ENCODE data around the gene ALG3. TPM values are rescaled to one million over a fixed set of nuclear protein-coding genes. Genes with fewer than 3 reads are reported as not detected.

Gene ALG3
- total and polyA plus RNA-seq, 9 donors: 17.8 to 42.0 (median 23.0) TPM

GRCh38 chr3:184233127-184233843 is 15.5 kb downstream of the ALG3 start:
- no peaks in the 10 kb centered on the region for H3K27me3 ChIP-seq

GRCh38 chr3:184231671-184232070 is 17.1 kb downstream of the ALG3 start:
- peaks cover 6% of the 10 kb centered on the region for H3K4me1 ChIP-seq (ENCODE audit: insufficient read depth)
- intact Hi-C loops (cut with DNase I): no loop called here
- H3K27me3 ChIP-seq: no peaks in the 10 kb centered on the region
- TF ChIP-seq CTCF (IDR thresholded peaks at IDR 0.05): no peak
- TF ChIP-seq EP300 (IDR thresholded peaks at IDR 0.05): no peak
- no peak for TF ChIP-seq POLR2A (IDR thresholded peaks at IDR 0.05)
- no peaks in the 10 kb centered on the region for H3K36me3 ChIP-seq
- H3K4me3 ChIP-seq: no peak overlapping the region
- DNase-seq: no peak
- H3K27ac ChIP-seq: no peak overlapping the region
- H3K9me3 ChIP-seq: no peaks in the 10 kb centered on the region
- 44 to 55% (median 55%) methylated on average over 3 of the region's 3 CpGs for WGBS, 3 donors

More at GRCh38 chr3:184233127-184233843, 15.5 kb downstream of the ALG3 start:
- intact Hi-C loops (cut with DNase I): no loop called here
- Histone ChIP-seq H3K4me1 (ENCODE audit: insufficient read depth) (peaks cover 6% of the 10 kb centered on the region), H3K27ac (no peak overlapping the region), H3K4me3 (no peak overlapping the region), H3K36me3 (no peaks in the 10 kb centered on the region), H3K9me3 (no peaks in the 10 kb centered on the region)
- no peak for TF ChIP-seq EP300 (IDR thresholded peaks at IDR 0.05)
- no peak for TF ChIP-seq POLR2A (IDR thresholded peaks at IDR 0.05)
- TF ChIP-seq CTCF (IDR thresholded peaks at IDR 0.05): no peak
- 79 to 84% (median 79%) methylated on average over 23 of the region's 23 CpGs for WGBS, 3 donors
- no peak for DNase-seq

GRCh38 chr3:184230603-184231528 is 17.9 kb downstream of the ALG3 start:
- Histone ChIP-seq H3K27me3 (no peaks in the 10 kb centered on the region), H3K36me3 (no peaks in the 10 kb centered on the region), H3K4me3 (peak overlapping the region; percentile 27), H3K4me1 (ENCODE audit: insufficient read depth) (peaks cover 6% of the 10 kb centered on the region), H3K27ac (no peak overlapping the region), H3K9me3 (no peaks in the 10 kb centered on the region)
- DNase-seq: no peak
- intact Hi-C loops (cut with DNase I): no loop called here
- 4 to 6% (median 4%) methylated on average over 49 to 79 of the region's 79 CpGs for WGBS, 3 donors
- TF ChIP-seq EP300 (IDR thresholded peaks at IDR 0.05) (no peak), CTCF (IDR thresholded peaks at IDR 0.05) (no peak), POLR2A (IDR thresholded peaks at IDR 0.05) (no peak)

GRCh38 chr3:184230081-184230602 is 18.6 kb downstream of the ALG3 start:
- H3K4me1 ChIP-seq (ENCODE audit: insufficient read depth): peaks cover 6% of the 10 kb centered on the region
- 0 to 1% (median 1%) methylated on average over 42 to 61 of the region's 61 CpGs for WGBS, 3 donors
- no peaks in the 10 kb centered on the region for H3K27me3 ChIP-seq
- intact Hi-C loops (cut with DNase I): no loop called here
- no peak overlapping the region for H3K27ac ChIP-seq
- H3K36me3 ChIP-seq: no peaks in the 10 kb centered on the region
- peak overlapping the region; percentile 27 for H3K4me3 ChIP-seq
- H3K9me3 ChIP-seq: no peaks in the 10 kb centered on the region
- peak in 1 of 5 donors; percentile 37 for DNase-seq
- TF ChIP-seq CTCF (IDR thresholded peaks at IDR 0.05) (no peak), POLR2A (IDR thresholded peaks at IDR 0.05) (no peak), EP300 (IDR thresholded peaks at IDR 0.05) (no peak)
